HCT116 (cell line): ENCODE measurements around the gene PKMYT1. TPM values are rescaled to one million over a fixed set of nuclear protein-coding genes. Genes with fewer than 3 reads are reported as not detected.

Source experiments
- ATAC-seq: fragments of 200-7000 bp; cut with Tn5 transposase; 2 replicates; pipeline ENCODE4 v1.9.1; 2020; ENCODE audit warnings: mild to moderate bottlenecking, moderate library complexity
- BruUV-seq: library from RNA; stranded (reverse); fragments of 400-500 nt; replicated peaks from 2 replicates; lab custom pipeline; 2021; lab: Mats Ljungman, UMichigan
- CTCF ChIA-PET: fragments of 300-600 bp; sonication (Branson Sonifier 250); formaldehyde crosslinking; loops from one replicate; lab custom pipeline; 2021; ENCODE audit warnings: antibody characterized with exemption; lab: Charles Lee
- POLR2A ChIA-PET: fragments of 300-600, 350-600 bp; sonication (Branson Sonifier 250); formaldehyde crosslinking; loops from one replicate; lab custom pipeline; 2021; ENCODE audit warnings: antibody characterized with exemption; lab: Charles Lee
- RAD21 ChIA-PET, 2 experiments: fragments of 300-600 bp; sonication (Branson Sonifier 250); formaldehyde crosslinking; loops; one replicate each; lab custom pipeline; 2023; ENCODE audit warnings: low total read pairs in 2 of 2; ENCODE audit not compliant: uncharacterized antibody in 2 of 2, unreplicated experiment in 2 of 2, low non-redundant PET in 1 of 2; lab: Charles Lee
- DNase-seq: peaks from one replicate; pipeline ENCODE4 v3.0.0-alpha.2; 2010; ENCODE audit warnings: low read depth, low spot score
- H2AFZ ChIP-seq: fragments of 200-600 bp; shearing (Covaris generic), sonication (generic); 2 replicates; pipeline ENCODE4 v1.6.1; 2017; ENCODE audit warnings: low read depth, mixed run types, mixed read lengths, antibody characterized with exemption, low read length; ENCODE audit not compliant: poor library complexity, severe bottlenecking
- H3K27ac ChIP-seq: 2 replicates; pipeline ENCODE4 v1.5.1; 2012; ENCODE audit warnings: low read depth, low read length
- H3K27me3 ChIP-seq: fragments of 200-600 bp; sonication (generic); 2 replicates; pipeline ENCODE4 v1.6.1; 2016; ENCODE audit warnings: mixed run types, low read length, mixed read lengths; ENCODE audit not compliant: insufficient read depth
- H3K36me3 ChIP-seq, 2 experiments: fragments of 200-500 bp in 1 of 2; fragments of 200-600 bp in 1 of 2; sonication (Bioruptor generic) in 1 of 2; sonication (generic) in 1 of 2; 2 replicates each; pipeline versions ENCODE4 v1.5.1 to v1.6.1; 2014 to 2016; ENCODE audit warnings: low read length in 2 of 2, inconsistent platforms in 1 of 2, mixed read lengths in 1 of 2, mixed run types in 1 of 2; ENCODE audit not compliant: insufficient read depth in 2 of 2, control insufficient read depth in 1 of 2
- H3K4me1 ChIP-seq, 2 experiments: fragments of 200-600 bp in 1 of 2; sonication (generic) in 1 of 2; 2 replicates each; pipeline versions ENCODE4 v1.5.1 to v1.6.1; 2012 to 2017; ENCODE audit warnings: low read length in 2 of 2, inconsistent platforms in 1 of 2, mild to moderate bottlenecking in 1 of 2, mixed read lengths in 1 of 2, mixed run types in 1 of 2, moderate library complexity in 1 of 2; ENCODE audit not compliant: insufficient read depth in 2 of 2, control insufficient read depth in 1 of 2
- H3K4me2 ChIP-seq: fragments of 200-600 bp; sonication (generic); 2 replicates; pipeline ENCODE4 v1.6.1; 2017; ENCODE audit warnings: mixed run types, low read length, mixed read lengths
- H3K4me3 ChIP-seq, 2 experiments: fragments of 200-600 bp in 1 of 2; sonication (generic) in 1 of 2; replicated peaks in 1 of 2; 2 replicates each; pipeline ENCODE4 v1.5.1; 2011 to 2016; ENCODE audit warnings: low read length in 2 of 2, control low read depth in 1 of 2, low read depth in 1 of 2, mild to moderate bottlenecking in 1 of 2, mixed read lengths in 1 of 2, mixed run types in 1 of 2
- H3K79me2 ChIP-seq: fragments of 200-600 bp; sonication (generic); 2 replicates; pipeline ENCODE4 v1.6.1; 2017; ENCODE audit warnings: mild to moderate bottlenecking, mixed run types, low read length, moderate library complexity, mixed read lengths; ENCODE audit not compliant: insufficient read depth
- H3K9ac ChIP-seq: fragments of 200-600 bp; sonication (generic); 2 replicates; pipeline ENCODE4 v1.6.1; 2016; ENCODE audit warnings: low read length, mixed read lengths
- H3K9me2 ChIP-seq: fragments of 200-600 bp; sonication (generic), shearing (Covaris generic); 2 replicates; pipeline ENCODE4 v1.6.1; 2017; ENCODE audit warnings: mixed run types, mild to moderate bottlenecking, moderate library complexity; ENCODE audit not compliant: insufficient read depth
- H3K9me3 ChIP-seq, 2 experiments: fragments of 200-500 bp in 1 of 2; fragments of 200-600 bp in 1 of 2; sonication (Bioruptor generic) in 1 of 2; sonication (generic) in 1 of 2; 2 replicates each; pipeline ENCODE4 v1.6.1; 2014 to 2017; ENCODE audit warnings: low read length in 2 of 2, mixed read lengths in 2 of 2, inconsistent platforms in 1 of 2, low read depth in 1 of 2, mild to moderate bottlenecking in 1 of 2, mixed run types in 1 of 2, moderate library complexity in 1 of 2; ENCODE audit not compliant: control insufficient read depth in 1 of 2, insufficient read depth in 1 of 2
- H4K20me1 ChIP-seq: fragments of 200-600 bp; sonication (generic), shearing (Covaris generic); 2 replicates; pipeline ENCODE4 v1.6.1; 2017; ENCODE audit warnings: mixed run types, mild to moderate bottlenecking, moderate library complexity; ENCODE audit not compliant: insufficient read depth
- CBX3 ChIP-seq: IDR thresholded peaks from 2 replicates; pipeline ENCODE4 v1.6.1; 2012; ENCODE audit warnings: low read depth
- CTCF ChIP-seq, 3 experiments: fragments of 200-600 bp in 1 of 3; sonication (generic) in 1 of 3; IDR thresholded peaks in 2 of 3; conservative IDR thresholded peaks in 1 of 3; 2 replicates each; pipeline ENCODE4 v1.5.1; 2012 to 2017; ENCODE audit warnings: low read depth in 2 of 3, low read length in 2 of 3, antibody characterized with exemption in 1 of 3, borderline replicate concordance in 1 of 3, control low read depth in 1 of 3, mild to moderate bottlenecking in 1 of 3, mixed read lengths in 1 of 3, mixed run types in 1 of 3, moderate library complexity in 1 of 3; ENCODE audit not compliant: insufficient read depth in 1 of 3
- EZH2phosphoT487 ChIP-seq: fragments of 200-600 bp; IDR thresholded peaks from 2 replicates; pipeline ENCODE4 v1.6.1; 2018; ENCODE audit warnings: antibody characterized with exemption, borderline replicate concordance
- FOSL1 ChIP-seq: IDR thresholded peaks from 2 replicates; pipeline ENCODE4 v1.6.1; 2012; ENCODE audit warnings: low read depth
- JUND ChIP-seq: IDR thresholded peaks from 2 replicates; pipeline ENCODE4 v1.6.1; 2012
- POLR2AphosphoS5 ChIP-seq: IDR thresholded peaks from 2 replicates; pipeline ENCODE4 v1.6.1; 2011; ENCODE audit warnings: mild to moderate bottlenecking, low read depth, low read length, moderate library complexity
- REST ChIP-seq: IDR thresholded peaks from 2 replicates; pipeline ENCODE4 v1.6.1; 2012; ENCODE audit warnings: low read depth
- SIN3A ChIP-seq: IDR thresholded peaks from 2 replicates; pipeline ENCODE4 v1.6.1; 2012; ENCODE audit warnings: low read depth
- SP1 ChIP-seq: IDR thresholded peaks from 2 replicates; pipeline ENCODE4 v1.6.1; 2012; ENCODE audit warnings: low read depth
- SRF ChIP-seq: IDR thresholded peaks from 2 replicates; pipeline ENCODE4 v1.6.1; 2012; ENCODE audit warnings: low read depth
- YY1 ChIP-seq: IDR thresholded peaks from 2 replicates; pipeline ENCODE4 v1.6.1; 2011; ENCODE audit warnings: low read length, low read depth, moderate library complexity, mild to moderate bottlenecking; ENCODE audit not compliant: insufficient replicate concordance; ENCODE audit errors: extremely low read depth
- intact Hi-C: fragments of 100-400 bp; cut with micrococcal nuclease; formaldehyde crosslinking; loops from 2 replicates; pipeline ENCODE4 v1.10.0; 2022
- total RNA-seq: library from RNA; stranded (reverse); gene quantifications from one replicate; pipeline ENCODE4 v1.2.1, GENCODE V29; 2021; ENCODE audit not compliant: unreplicated experiment

PKMYT1 gene
- total RNA-seq, 1 experiment from 2014 or later = 104 TPM

GRCh38 chr16:2956579-2956956 lies 23.7 kb downstream of the PKMYT1 start:
- Histone ChIP-seq H3K79me2 (no peaks in the 10 kb centered on the region), H3K27me3 (no peaks in the 10 kb centered on the region), H3K9me2 (no peaks in the 10 kb centered on the region), H4K20me1 (no peaks in the 10 kb centered on the region), H3K4me3 (no peak overlapping the region), H3K9me3 (no peaks in the 10 kb centered on the region), H2AFZ (no peak overlapping the region), H3K4me2 (peak overlapping the region; percentile 23; the same call in 1 of the 2 replicates), H3K36me3 (no peaks in the 10 kb centered on the region), H3K4me1 (peaks cover 2 to 20% of the 10 kb centered on the region in 2 experiments; a peak in 3 of 4 replicates), H3K9ac (no peak overlapping the region), H3K27ac (no peak overlapping the region)
- ChIA-PET RAD21 (no interaction called here), CTCF (no interaction called here), POLR2A (no interaction called here)
- no TSS peak for BruUV-seq
- TF ChIP-seq REST = no peak
- TF ChIP-seq POLR2AphosphoS5 = no peak
- TF ChIP-seq SP1 = no peak
- no peak for TF ChIP-seq CTCF (IDR thresholded peaks at IDR 0.05 in 2 of 3, conservative IDR thresholded peaks at IDR 0.05 in 1 of 3; ENCODE audit: borderline replicate concordance in 1 of 3, insufficient read depth in 1 of 3, low read depth in 2 of 3, low read length in 2 of 3)
- TF ChIP-seq JUND = no peak
- TF ChIP-seq EZH2phosphoT487 = no peak
- TF ChIP-seq SRF = no peak
- TF ChIP-seq SIN3A = no peak
- TF ChIP-seq FOSL1 = no peak
- TF ChIP-seq CBX3 = no peak
- no peak for TF ChIP-seq YY1
- DNase-seq = no peak
- ATAC-seq = no peak
- intact Hi-C loops = no loop called here
